ENCODE data around the gene LCN12.

The LCN12 gene

GRCh38 chr9:136927343-136928271, 24.5 kb upstream of the LCN12 start:
- no peak for TF ChIP-seq CTCF (IDR thresholded peaks at IDR 0.05; ENCODE audit: low read length, missing control alignments)
- H3K4me3 ChIP-seq (replicated peaks; ENCODE audit: low read depth, low read length): no peak overlapping the region
- peak; percentile 35 for DNase-seq (ENCODE audit: low read depth)

- TF ChIP-seq CTCF (IDR thresholded peaks at IDR 0.05; ENCODE audit: low read length, missing control alignments): no peak
- DNase-seq (ENCODE audit: low read depth): no peak
Observed at GRCh38 chr9:136928591-136928990, 23.5 kb upstream of the LCN12 start.

GRCh38 chr9:136930014-136930413, 22.1 kb upstream of the LCN12 start:
- no peak for DNase-seq (ENCODE audit: low read depth)
- H3K4me3 ChIP-seq (replicated peaks; ENCODE audit: low read depth, low read length): no peak overlapping the region
- no peak for TF ChIP-seq CTCF (IDR thresholded peaks at IDR 0.05; ENCODE audit: low read length, missing control alignments)

More at GRCh38 chr9:136928591-136928990, 23.5 kb upstream of the LCN12 start:
- H3K4me3 ChIP-seq (replicated peaks; ENCODE audit: low read depth, low read length): no peak overlapping the region

- no peak overlapping the region for H3K4me3 ChIP-seq (replicated peaks; ENCODE audit: low read depth, low read length)
- DNase-seq (ENCODE audit: low read depth): no peak
- no peak for TF ChIP-seq CTCF (IDR thresholded peaks at IDR 0.05; ENCODE audit: low read length, missing control alignments)
Observed at GRCh38 chr9:136931611-136932130, 20.4 kb upstream of the LCN12 start.

GRCh38 chr9:136934277-136934676, 17.8 kb upstream of the LCN12 start:
- TF ChIP-seq CTCF (IDR thresholded peaks at IDR 0.05; ENCODE audit: low read length, missing control alignments): no peak
- DNase-seq (ENCODE audit: low read depth): no peak
- no peak overlapping the region for H3K4me3 ChIP-seq (replicated peaks; ENCODE audit: low read depth, low read length)

- no peak for TF ChIP-seq CTCF (IDR thresholded peaks at IDR 0.05; ENCODE audit: low read length, missing control alignments)
- DNase-seq (ENCODE audit: low read depth): no peak
- no peak overlapping the region for H3K4me3 ChIP-seq (replicated peaks; ENCODE audit: low read depth, low read length)
Observed at GRCh38 chr9:136935651-136936050, 16.4 kb upstream of the LCN12 start.
